HCT116 (cell line): ENCODE data around the gene ZSWIM5.

Experiments
- CTCF ChIP-seq, 3 experiments: fragments of 200-600 bp in 1 of 3; sonication (generic) in 1 of 3; IDR thresholded peaks in 2 of 3; conservative IDR thresholded peaks in 1 of 3; 2 replicates each; pipeline ENCODE4 v1.5.1; 2012 to 2017; ENCODE audit warnings: low read depth in 2 of 3, low read length in 2 of 3, antibody characterized with exemption in 1 of 3, borderline replicate concordance in 1 of 3, control low read depth in 1 of 3, mild to moderate bottlenecking in 1 of 3, mixed read lengths in 1 of 3, mixed run types in 1 of 3, moderate library complexity in 1 of 3; ENCODE audit not compliant: insufficient read depth in 1 of 3
- EZH2 ChIP-seq: fragments of 200-600 bp; sonication (generic); IDR thresholded peaks from 2 replicates; pipeline ENCODE4 v1.6.1; 2017; ENCODE audit warnings: antibody characterized with exemption, mixed run types
- EZH2phosphoT487 ChIP-seq: fragments of 200-600 bp; IDR thresholded peaks from 2 replicates; pipeline ENCODE4 v1.6.1; 2018; ENCODE audit warnings: antibody characterized with exemption, borderline replicate concordance
- FOSL1 ChIP-seq: IDR thresholded peaks from 2 replicates; pipeline ENCODE4 v1.6.1; 2012; ENCODE audit warnings: low read depth
- JUND ChIP-seq: IDR thresholded peaks from 2 replicates; pipeline ENCODE4 v1.6.1; 2012
- MAX ChIP-seq: IDR thresholded peaks from 2 replicates; pipeline ENCODE4 v1.6.1; 2012
- POLR2A ChIP-seq: IDR thresholded peaks from 2 replicates; pipeline ENCODE4 v1.7.0; 2011; ENCODE audit warnings: borderline replicate concordance; ENCODE audit not compliant: insufficient read depth, insufficient read length; ENCODE audit errors: extremely low read depth
- POLR2AphosphoS5 ChIP-seq: IDR thresholded peaks from 2 replicates; pipeline ENCODE4 v1.6.1; 2011; ENCODE audit warnings: mild to moderate bottlenecking, low read depth, low read length, moderate library complexity
- RAD21 ChIP-seq: IDR thresholded peaks from 2 replicates; pipeline ENCODE4 v1.6.1; 2012; ENCODE audit warnings: low read depth, mild to moderate bottlenecking
- SIN3A ChIP-seq: IDR thresholded peaks from 2 replicates; pipeline ENCODE4 v1.6.1; 2012; ENCODE audit warnings: low read depth
- SP1 ChIP-seq: IDR thresholded peaks from 2 replicates; pipeline ENCODE4 v1.6.1; 2012; ENCODE audit warnings: low read depth

GRCh38 chr1:45215485-45216199 lies 9.2 kb upstream of the ZSWIM5 start:
- TF ChIP-seq JUND (no peak), EZH2phosphoT487 (no peak), CTCF (IDR thresholded peaks at IDR 0.05 in 2 of 3, conservative IDR thresholded peaks at IDR 0.05 in 1 of 3; ENCODE audit: borderline replicate concordance in 1 of 3, insufficient read depth in 1 of 3, low read depth in 2 of 3, low read length in 2 of 3) (no peak), FOSL1 (no peak), RAD21 (no peak), EZH2 (no peak), POLR2A (no peak), POLR2AphosphoS5 (no peak), SIN3A (no peak), SP1 (no peak), MAX (no peak)
